Smooth muscle cell (in vitro differentiated cells): Measurements from ENCODE around the gene DNTT. TPM values are rescaled to one million over a fixed set of nuclear protein-coding genes. Genes with fewer than 3 reads are reported as not detected.

Experiments used
- DNase-seq: peaks from one replicate; lab custom pipeline; 2025; ENCODE audit not compliant: unreplicated experiment; lab: John Stamatoyannopoulos, UW
- H2AFZ ChIP-seq: fragments of 200-600 bp; sonication (generic); 2 replicates; pipeline ENCODE4 v1.6.0; 2016; ENCODE audit warnings: antibody characterized with exemption, low read depth, mild to moderate bottlenecking
- H3F3A ChIP-seq: fragments of 200-600 bp; sonication (generic); 2 replicates; pipeline ENCODE4 v1.6.0; 2017; ENCODE audit warnings: antibody characterized with exemption, low read depth
- H3K27ac ChIP-seq: fragments of 200-600 bp; sonication (generic); 2 replicates; pipeline ENCODE4 v1.5.1; 2016; ENCODE audit warnings: low read depth, mild to moderate bottlenecking
- H3K27me3 ChIP-seq: fragments of 200-600 bp; sonication (generic); 2 replicates; pipeline ENCODE4 v1.6.1; 2016; ENCODE audit warnings: low read depth, mild to moderate bottlenecking
- H3K36me3 ChIP-seq: fragments of 200-600 bp; sonication (generic); 2 replicates; pipeline ENCODE4 v1.5.1; 2016; ENCODE audit warnings: low read depth
- H3K4me1 ChIP-seq: fragments of 200-600 bp; sonication (generic); 2 replicates; pipeline ENCODE4 v1.5.1; 2016; ENCODE audit warnings: low read depth
- H3K4me2 ChIP-seq: fragments of 200-600 bp; sonication (generic); 2 replicates; pipeline ENCODE4 v1.6.0; 2016; ENCODE audit warnings: mild to moderate bottlenecking
- H3K4me3 ChIP-seq: fragments of 200-600 bp; sonication (generic); 2 replicates; pipeline ENCODE4 v1.5.1; 2016; ENCODE audit warnings: mild to moderate bottlenecking
- H3K79me2 ChIP-seq: fragments of 200-600 bp; sonication (generic); 2 replicates; pipeline ENCODE4 v1.6.0; 2016; ENCODE audit warnings: low read depth, mild to moderate bottlenecking
- H3K9ac ChIP-seq: fragments of 200-600 bp; sonication (generic); 2 replicates; pipeline ENCODE4 v1.6.0; 2016; ENCODE audit warnings: low read depth
- H3K9me3 ChIP-seq: fragments of 200-600 bp; sonication (generic); replicated peaks from 2 replicates; pipeline ENCODE4 v1.5.1; 2016; ENCODE audit warnings: low read depth
- H4K20me1 ChIP-seq: fragments of 200-600 bp; sonication (generic); 2 replicates; pipeline ENCODE4 v1.6.0; 2016; ENCODE audit warnings: low read depth
- WGBS: methylation state at CpG from one replicate; pipeline ENCODE4 v1.1.7; 2016; ENCODE audit warnings: low lambda C conversion rate; 5-methylcytosine and 5-hydroxymethylcytosine counted together
- polyA plus RNA-seq: library from polyadenylated mRNA; unstranded; fragments of >200 nt; fragmentation: Nextera tagmentation; extraction: Ambion mirVana; gene quantifications from 2 replicates; pipeline ENCODE4 v1.2.1, GENCODE V29; 2016
- total RNA-seq: library from RNA; depleted of rRNA; stranded (reverse); fragments of >200 nt; gene quantifications from 2 replicates; pipeline ENCODE4 v1.2.3, GENCODE V29; 2014
- TF ChIP-seq, protein P1 (sequence below): fragments of 200-600 bp; sonication (generic); IDR thresholded peaks from 2 replicates; pipeline ENCODE4 v1.5.1; 2017; ENCODE audit warnings: borderline replicate concordance, mild to moderate bottlenecking, antibody characterized with exemption; ENCODE audit not compliant: insufficient read depth, poor library complexity, severe bottlenecking

Gene DNTT
- total RNA-seq (not detected in 2 replicates), polyA plus RNA-seq (not detected in 2 replicates)

DNA sequence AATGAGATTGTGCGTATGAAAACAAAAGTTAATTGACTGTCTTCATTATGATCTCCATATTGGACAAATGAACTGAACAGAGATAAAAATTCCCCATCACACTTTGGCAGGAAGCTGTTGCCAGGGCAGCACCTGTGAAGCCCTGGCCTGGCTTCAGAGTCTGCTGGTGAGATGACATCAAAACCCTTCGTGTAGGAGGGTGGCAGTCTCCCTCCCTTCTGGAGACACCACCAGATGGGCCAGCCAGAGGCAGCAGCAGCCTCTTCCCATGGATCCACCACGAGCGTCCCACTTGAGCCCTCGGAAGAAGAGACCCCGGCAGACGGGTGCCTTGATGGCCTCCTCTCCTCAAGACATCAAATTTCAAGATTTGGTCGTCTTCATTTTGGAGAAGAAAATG lies at the start of gene DNTT:
DNTT (plus strand) TSS at position 205 of the 400 bp plus-strand sequence; CDS start at position 269, 64 bp downstream.
- no peak within 1 kb of the TSS for H3K4me2 ChIP-seq
- no peaks in the 10 kb centered on the region for H4K20me1 ChIP-seq
- H3K4me3 ChIP-seq: no peak within 1 kb of the TSS
- H3K4me1 ChIP-seq: peaks cover 14% of the 10 kb centered on the region
- no peaks in the 10 kb centered on the region for H3K79me2 ChIP-seq
- peaks cover 7% of the 10 kb centered on the region for H3K27me3 ChIP-seq
- no peak within 1 kb of the TSS for H3K9ac ChIP-seq
- H3K9me3 ChIP-seq: no peaks in the 10 kb centered on the region
- TF ChIP-seq, protein P1, sequence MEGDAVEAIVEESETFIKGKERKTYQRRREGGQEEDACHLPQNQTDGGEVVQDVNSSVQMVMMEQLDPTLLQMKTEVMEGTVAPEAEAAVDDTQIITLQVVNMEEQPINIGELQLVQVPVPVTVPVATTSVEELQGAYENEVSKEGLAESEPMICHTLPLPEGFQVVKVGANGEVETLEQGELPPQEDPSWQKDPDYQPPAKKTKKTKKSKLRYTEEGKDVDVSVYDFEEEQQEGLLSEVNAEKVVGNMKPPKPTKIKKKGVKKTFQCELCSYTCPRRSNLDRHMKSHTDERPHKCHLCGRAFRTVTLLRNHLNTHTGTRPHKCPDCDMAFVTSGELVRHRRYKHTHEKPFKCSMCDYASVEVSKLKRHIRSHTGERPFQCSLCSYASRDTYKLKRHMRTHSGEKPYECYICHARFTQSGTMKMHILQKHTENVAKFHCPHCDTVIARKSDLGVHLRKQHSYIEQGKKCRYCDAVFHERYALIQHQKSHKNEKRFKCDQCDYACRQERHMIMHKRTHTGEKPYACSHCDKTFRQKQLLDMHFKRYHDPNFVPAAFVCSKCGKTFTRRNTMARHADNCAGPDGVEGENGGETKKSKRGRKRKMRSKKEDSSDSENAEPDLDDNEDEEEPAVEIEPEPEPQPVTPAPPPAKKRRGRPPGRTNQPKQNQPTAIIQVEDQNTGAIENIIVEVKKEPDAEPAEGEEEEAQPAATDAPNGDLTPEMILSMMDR: no peak
- H3K36me3 ChIP-seq: no peaks in the 10 kb centered on the region
- no peak within 1 kb of the TSS for H2AFZ ChIP-seq
- WGBS: 94% methylated on average over 8 of the region's 8 CpGs
- no peak for DNase-seq
- no peak within 1 kb of the TSS for H3K27ac ChIP-seq
- no peaks in the 10 kb centered on the region for H3F3A ChIP-seq

DNA sequence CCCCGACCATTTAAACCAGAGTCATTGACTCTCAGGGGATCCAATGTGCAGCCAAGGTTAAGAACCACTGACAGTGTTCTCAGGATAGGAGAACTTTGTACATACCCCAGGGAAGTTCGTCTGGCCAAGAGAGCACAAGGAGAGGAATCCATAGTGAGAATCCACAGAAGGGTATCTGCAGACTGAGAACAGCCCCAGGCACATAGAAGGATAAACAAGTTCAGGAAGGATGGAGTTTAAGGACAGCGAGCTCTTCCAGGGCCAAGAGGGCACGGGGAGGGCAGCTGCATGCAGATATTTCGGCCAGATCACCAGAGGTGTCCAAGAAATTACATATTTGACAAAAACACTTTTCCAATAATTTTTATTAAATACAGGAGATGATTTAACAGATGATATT lies 49.3 kb upstream of the DNTT start:
- no peak overlapping the region for H3K4me2 ChIP-seq
- no peaks in the 10 kb centered on the region for H4K20me1 ChIP-seq
- no peak for DNase-seq
- H3K4me1 ChIP-seq: no peaks in the 10 kb centered on the region
- H3K9ac ChIP-seq: no peak overlapping the region
- H3F3A ChIP-seq: no peaks in the 10 kb centered on the region
- TF ChIP-seq, protein P1: no peak
- H3K27me3 ChIP-seq: no peaks in the 10 kb centered on the region
- no peak overlapping the region for H3K27ac ChIP-seq
- 84% methylated on average over 5 of the region's 5 CpGs for WGBS
- H3K36me3 ChIP-seq: no peaks in the 10 kb centered on the region
- H3K4me3 ChIP-seq: no peak overlapping the region
- H2AFZ ChIP-seq: no peak overlapping the region
- no peaks in the 10 kb centered on the region for H3K79me2 ChIP-seq
- no peaks in the 10 kb centered on the region for H3K9me3 ChIP-seq

DNA sequence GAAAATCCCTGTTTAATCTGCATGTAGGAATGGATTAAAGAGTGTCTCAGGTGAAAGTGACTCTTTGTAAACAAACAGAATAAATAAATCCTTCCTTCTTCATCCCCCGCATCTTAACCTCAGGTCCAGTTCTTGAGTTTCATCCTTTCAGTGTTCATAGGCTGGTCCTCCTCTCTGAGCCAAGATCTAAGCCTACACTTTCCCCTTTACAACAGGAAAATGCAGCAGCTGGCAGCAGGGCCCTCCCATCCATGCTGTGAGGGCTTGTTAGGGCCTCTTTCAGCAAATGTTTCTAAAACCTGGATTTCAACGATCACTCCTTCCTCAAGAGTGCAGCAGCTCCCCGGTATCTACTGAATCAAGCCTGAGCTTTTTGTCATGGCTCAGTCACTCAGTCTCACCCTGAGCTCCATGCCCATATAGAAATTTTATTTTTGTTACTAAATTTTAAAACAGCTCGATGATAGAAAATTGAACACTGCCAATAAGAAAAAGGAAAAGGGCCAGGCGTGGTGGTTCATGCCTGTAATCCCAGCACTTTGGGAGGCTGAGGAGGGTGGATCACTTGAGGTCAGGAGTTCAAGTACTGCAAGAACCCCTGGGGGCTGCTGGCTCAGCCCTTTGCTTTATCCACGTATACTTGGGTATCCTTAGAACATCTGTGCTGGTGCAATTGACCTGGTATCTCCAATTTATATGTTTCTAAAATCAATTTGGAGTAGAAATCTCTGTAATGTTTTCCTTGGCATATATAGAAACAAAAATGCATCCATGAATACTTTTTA lies 48.5 kb upstream of the DNTT start:
- Histone ChIP-seq H3K27me3 (no peaks in the 10 kb centered on the region), H3K4me3 (no peak overlapping the region), H3K4me2 (no peak overlapping the region), H3K9ac (no peak overlapping the region), H4K20me1 (no peaks in the 10 kb centered on the region), H3K36me3 (no peaks in the 10 kb centered on the region), H3K27ac (no peak overlapping the region), H3K9me3 (no peaks in the 10 kb centered on the region), H3K4me1 (no peaks in the 10 kb centered on the region), H3K79me2 (no peaks in the 10 kb centered on the region), H2AFZ (no peak overlapping the region), H3F3A (no peaks in the 10 kb centered on the region)
- TF ChIP-seq, protein P1: no peak
- no peak for DNase-seq
- 70% methylated on average over 6 of the region's 6 CpGs for WGBS

DNA sequence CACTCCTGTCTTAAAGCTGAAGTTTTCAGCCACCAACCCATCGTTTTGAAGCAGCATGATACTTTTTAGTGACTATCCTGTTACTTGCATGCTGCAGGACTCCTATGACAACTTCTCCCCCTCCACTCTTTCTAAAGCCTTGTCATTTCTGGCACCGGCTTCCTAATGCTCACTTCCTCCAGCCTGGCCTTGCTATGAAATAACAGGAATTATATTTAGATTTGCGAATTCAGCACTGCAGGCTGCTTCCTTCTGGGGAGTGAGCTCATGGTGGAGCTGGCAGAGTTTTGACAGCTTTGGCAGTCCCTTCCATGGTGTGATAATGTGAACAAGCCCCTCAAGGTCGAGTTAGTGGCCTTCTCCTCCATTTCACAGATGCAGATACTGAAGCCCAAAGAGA lies 46.3 kb upstream of the DNTT start:
- H3K9me3 ChIP-seq: no peaks in the 10 kb centered on the region

More for the DNA sequence above, 46.3 kb upstream of the DNTT start:
- no peak overlapping the region for H2AFZ ChIP-seq
- H3K4me1 ChIP-seq: no peaks in the 10 kb centered on the region
- H3K27me3 ChIP-seq: no peaks in the 10 kb centered on the region
- TF ChIP-seq, protein P1: no peak
- H3K36me3 ChIP-seq: no peaks in the 10 kb centered on the region
- H3K9ac ChIP-seq: no peak overlapping the region
- no peak overlapping the region for H3K4me2 ChIP-seq
- no peaks in the 10 kb centered on the region for H3K79me2 ChIP-seq
- no peak overlapping the region for H3K4me3 ChIP-seq
- 87% methylated on average over 4 of the region's 4 CpGs for WGBS
- H4K20me1 ChIP-seq: no peaks in the 10 kb centered on the region
- no peak for DNase-seq
- H3F3A ChIP-seq: no peaks in the 10 kb centered on the region
- no peak overlapping the region for H3K27ac ChIP-seq
